CMK (cell line): ENCODE results near the gene GRIN3A.

Experiments used
- DNase-seq: peaks from one replicate; pipeline ENCODE4 v3.0.0-alpha.2; 2010; ENCODE audit warnings: low read depth

Gene GRIN3A

DNA sequence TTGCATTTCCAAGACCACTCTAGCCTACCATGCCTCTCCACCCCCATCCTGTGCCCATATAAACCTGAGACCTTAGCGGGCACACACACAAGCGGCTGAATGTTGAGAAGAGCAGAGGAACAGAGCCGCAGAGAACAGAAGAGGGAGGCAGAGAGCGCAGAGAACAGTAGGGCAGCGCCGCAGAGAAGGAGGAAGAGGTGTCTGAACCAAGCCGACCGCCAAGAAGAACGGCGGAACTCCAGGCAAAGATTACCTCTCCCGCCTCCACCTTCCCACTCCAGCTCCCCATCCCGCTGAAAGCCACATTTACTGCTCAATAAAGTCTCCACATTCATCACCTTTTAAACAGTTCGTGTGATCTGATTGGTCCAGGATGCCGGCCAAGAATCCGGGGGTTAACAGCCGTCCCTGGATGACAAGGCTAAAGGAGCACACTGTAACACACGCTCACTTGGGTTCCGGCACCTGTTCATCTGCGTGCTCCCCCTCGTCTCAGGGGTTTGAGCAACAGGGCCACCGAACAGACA is 33.2 kb downstream of the GRIN3A start:
- DNase-seq: no peak

GRCh38 chr9:101702257-101702656 is 36.2 kb downstream of the GRIN3A start:
- DNase-seq: no peak

- DNase-seq: no peak
Observed at GRCh38 chr9:101693546-101694336, 44.7 kb downstream of the GRIN3A start.

DNA sequence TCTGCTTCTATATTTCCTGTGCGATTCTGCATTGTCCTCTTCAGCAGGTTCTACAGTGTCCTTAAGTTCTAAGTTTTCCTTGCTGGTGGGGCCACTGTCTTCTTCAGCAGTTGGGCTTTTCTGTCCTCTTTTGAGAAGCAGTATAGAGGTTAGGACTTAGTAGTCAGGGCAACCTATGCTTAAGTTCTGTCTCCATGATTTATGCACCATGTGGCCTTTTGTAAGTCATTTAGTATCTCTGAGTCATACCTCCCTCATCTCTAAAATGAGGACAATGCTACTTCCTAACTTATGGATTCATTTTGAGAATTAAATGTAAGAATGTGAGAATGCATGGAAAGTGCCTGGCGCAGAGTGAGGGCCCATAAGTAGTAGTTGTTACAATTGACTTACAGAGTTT is 46.8 kb downstream of the GRIN3A start:
- DNase-seq: no peak

- DNase-seq: no peak
Observed at GRCh38 chr9:101689039-101689438, 49.4 kb downstream of the GRIN3A start.

DNA sequence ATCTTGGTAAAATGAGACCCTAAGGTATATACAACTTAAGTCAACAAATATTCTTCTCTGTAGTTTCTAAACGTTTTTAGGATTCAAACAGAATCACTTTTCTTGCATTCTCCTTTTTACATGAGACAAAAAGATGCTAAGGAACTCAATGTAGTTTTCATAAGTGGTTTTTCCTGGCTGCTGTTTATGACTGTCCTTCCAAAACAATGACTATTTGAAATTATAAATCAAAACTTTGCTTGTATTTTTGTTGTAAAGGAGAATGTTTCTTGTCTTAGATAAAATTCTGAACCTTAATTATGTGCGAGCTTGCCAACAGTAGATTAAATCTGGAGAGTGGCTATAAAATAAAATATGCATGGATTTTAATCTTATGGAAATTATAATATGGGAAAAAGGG is 53.8 kb downstream of the GRIN3A start:
- DNase-seq: no peak

DNA sequence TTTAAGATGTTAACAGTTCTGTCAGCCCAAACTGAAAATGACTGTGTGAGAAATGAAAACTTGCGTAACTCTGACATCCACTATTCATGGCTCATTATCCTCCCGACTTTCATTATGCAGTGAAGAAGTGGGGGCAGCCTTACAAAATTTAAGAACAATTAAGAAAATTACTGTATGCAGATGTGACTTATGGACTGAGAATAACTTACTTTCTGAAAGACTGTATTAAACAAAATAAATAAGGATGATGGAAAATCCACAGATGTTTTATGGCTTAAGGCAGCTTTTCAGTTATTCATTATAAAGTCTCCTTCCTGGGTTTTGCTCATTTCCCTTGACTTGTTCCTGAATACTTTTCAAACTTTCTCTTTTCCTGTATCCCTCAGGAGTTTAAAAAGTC is 55.2 kb downstream of the GRIN3A start:
- no peak for DNase-seq

- DNase-seq: no peak
Observed at GRCh38 chr9:101677861-101678260, 60.6 kb downstream of the GRIN3A start.

GRCh38 chr9:101675341-101675740 is 63.1 kb downstream of the GRIN3A start:
- no peak for DNase-seq

- no peak for DNase-seq
Observed at GRCh38 chr9:101674165-101674564, 64.3 kb downstream of the GRIN3A start.

DNA sequence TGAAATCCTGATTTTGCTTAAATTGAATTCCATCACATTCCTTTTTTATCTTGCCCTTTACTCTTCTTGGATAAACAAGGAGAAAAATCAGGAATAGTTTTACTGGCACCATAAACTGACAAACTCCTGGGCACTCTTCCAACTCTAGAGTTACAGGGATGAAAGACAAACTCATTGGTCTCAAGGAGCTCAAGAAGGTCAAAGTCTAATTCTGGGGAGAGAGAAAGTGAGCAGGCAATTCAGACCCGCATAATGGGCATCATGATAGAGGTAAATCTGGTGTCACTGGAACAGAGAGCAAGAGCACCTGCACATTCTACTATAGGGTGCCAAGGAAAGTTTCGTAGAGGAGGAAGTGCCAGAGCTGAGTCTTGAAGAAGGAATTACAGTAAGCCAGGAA is 64.8 kb downstream of the GRIN3A start:
- DNase-seq: no peak

DNA sequence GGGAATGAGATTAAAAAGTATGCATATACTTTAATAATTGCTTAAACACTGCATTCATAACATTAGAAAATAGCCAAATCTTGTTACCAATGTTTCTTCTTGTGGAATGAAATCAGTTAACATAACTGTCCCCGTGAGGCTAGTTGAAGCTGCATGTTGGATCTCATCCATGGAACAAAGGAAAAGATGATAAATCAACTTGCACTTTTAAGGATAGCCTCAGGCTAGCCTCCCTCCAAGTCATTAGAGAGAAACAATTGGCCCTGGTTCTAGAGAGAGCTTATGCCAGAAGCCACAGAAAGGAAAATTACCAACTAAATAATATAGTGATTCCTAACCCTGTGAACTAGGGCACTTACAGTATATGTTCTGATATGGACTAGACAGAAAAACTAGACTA is 66.9 kb downstream of the GRIN3A start:
- DNase-seq: no peak

DNA sequence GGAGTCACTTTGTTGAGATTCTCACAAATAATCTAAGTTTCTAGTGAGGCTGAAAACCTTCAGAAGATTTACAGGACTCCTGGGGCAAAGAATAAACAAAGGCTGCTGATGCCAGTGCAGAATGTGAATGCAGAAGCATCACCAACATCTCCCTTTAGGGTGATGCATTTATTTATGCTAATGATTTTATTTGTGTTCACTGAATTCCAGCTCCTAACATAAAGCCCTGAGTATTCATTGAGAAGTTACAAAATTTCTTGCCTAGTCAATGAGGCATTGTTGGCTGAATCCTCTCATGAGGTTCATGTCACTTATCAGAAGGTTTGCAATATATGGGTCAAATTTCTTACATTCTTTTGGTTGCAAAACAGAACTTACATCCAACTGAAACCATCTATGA is 70.0 kb downstream of the GRIN3A start:
- no peak for DNase-seq

- DNase-seq: no peak
Observed at GRCh38 chr9:101664453-101664852, 74.0 kb downstream of the GRIN3A start.

- no peak for DNase-seq
Observed at GRCh38 chr9:101652601-101653175, 85.8 kb downstream of the GRIN3A start.

GRCh38 chr9:101650142-101650541 is 88.3 kb downstream of the GRIN3A start:
- no peak for DNase-seq

DNA sequence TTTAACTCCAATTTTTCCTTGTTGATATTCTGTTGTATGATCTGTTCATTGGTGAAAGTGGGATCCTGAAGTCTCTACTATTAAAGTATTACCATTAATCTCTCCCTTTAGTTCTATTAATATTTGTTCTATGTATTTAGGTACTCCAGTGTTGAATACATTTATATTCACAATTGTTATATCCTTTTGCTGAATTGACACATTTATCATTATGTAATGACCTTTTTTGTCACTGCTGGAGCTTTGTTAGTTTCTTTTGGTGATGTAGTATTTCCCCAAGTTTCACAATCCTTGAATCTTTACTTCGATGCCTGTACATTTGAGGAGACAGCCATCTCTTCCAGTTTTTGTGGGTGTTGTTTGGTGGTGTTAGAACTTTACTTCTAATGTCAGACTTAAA is 90.0 kb downstream of the GRIN3A start:
- no peak for DNase-seq

GRCh38 chr9:101639785-101640665 is 98.4 kb downstream of the GRIN3A start:
- no peak for DNase-seq

- DNase-seq: no peak
Observed at GRCh38 chr9:101639311-101639710, 99.1 kb downstream of the GRIN3A start.

DNA sequence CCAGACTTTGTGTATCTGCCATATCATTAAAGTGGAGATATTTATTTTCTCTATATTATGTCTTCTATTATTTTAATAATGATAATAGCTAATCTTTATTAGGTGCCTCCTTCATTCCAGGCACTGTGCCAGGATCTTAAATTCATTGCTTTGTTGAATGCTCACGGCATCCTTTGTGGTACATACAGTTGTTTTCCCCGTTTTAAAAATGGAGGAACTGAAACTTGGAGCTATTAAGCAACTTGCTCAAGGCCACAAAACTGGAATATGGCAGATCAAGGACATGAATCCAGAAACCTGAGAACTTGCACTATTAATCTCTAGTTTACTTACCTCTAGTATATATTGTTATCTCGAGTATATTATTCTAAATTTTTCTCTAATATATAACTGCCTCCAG is 102.2 kb downstream of the GRIN3A start:
- no peak for DNase-seq

DNA sequence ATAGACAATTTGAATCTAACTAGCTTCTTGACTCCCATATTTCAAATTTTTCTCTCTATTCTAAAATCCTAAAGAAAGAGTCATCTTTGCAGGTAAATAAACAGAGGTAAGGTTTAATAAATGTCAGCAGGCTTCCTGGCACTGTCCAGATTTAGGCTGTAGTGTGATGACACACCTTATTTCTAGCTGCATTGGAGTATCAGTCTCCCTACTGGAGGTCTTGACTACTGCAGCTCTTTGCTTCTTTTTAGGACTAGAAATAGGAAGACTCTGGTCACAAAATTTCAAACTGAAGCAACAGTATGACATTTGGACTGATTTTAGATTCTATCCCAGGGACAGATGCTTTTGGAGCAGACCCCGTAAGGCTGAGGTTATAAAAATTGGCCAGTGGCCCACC is 103.0 kb downstream of the GRIN3A start:
- DNase-seq: no peak

- no peak for DNase-seq
Observed at GRCh38 chr9:101634741-101635409, 103.6 kb downstream of the GRIN3A start.
